Activated CD8-positive, alpha-beta memory T cell treated with anti-CD3 and anti-CD28 coated beads for 48 hours (primary cell): Measurements from ENCODE around the gene PADI4.

ENCODE experiments used
- DNase-seq, 3 experiments: peaks; one replicate each; pipeline ENCODE4 v3.0.0-alpha.2; 2020; ENCODE audit warnings: low read depth in 2 of 3, low spot score in 2 of 3

Gene PADI4, protein sequence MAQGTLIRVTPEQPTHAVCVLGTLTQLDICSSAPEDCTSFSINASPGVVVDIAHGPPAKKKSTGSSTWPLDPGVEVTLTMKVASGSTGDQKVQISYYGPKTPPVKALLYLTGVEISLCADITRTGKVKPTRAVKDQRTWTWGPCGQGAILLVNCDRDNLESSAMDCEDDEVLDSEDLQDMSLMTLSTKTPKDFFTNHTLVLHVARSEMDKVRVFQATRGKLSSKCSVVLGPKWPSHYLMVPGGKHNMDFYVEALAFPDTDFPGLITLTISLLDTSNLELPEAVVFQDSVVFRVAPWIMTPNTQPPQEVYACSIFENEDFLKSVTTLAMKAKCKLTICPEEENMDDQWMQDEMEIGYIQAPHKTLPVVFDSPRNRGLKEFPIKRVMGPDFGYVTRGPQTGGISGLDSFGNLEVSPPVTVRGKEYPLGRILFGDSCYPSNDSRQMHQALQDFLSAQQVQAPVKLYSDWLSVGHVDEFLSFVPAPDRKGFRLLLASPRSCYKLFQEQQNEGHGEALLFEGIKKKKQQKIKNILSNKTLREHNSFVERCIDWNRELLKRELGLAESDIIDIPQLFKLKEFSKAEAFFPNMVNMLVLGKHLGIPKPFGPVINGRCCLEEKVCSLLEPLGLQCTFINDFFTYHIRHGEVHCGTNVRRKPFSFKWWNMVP

DNA sequence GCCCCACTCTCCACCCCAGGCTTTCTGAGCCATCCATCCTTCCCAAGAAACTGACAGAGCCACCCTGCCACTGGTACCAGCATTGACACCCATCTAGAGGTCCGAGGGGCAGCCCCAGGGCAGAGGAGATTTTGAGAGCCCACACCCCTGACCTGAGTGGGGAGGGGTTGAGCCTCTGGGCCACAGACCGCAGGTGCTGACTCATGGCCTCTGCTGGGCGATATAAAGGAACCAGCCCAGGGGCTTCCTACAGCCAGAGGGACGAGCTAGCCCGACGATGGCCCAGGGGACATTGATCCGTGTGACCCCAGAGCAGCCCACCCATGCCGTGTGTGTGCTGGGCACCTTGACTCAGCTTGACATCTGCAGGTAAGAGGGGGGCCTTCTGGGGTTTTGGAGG lies at the start of gene PADI4:
TSS of gene PADI4 (plus strand) at position 252 of the 400 bp plus-strand sequence. CDS start at position 278, 26 bp downstream.
- no peak for DNase-seq

GRCh38 chr1:17258758-17259130 lies 49.3 kb upstream of the PADI4 start:
- no peak for DNase-seq

DNA sequence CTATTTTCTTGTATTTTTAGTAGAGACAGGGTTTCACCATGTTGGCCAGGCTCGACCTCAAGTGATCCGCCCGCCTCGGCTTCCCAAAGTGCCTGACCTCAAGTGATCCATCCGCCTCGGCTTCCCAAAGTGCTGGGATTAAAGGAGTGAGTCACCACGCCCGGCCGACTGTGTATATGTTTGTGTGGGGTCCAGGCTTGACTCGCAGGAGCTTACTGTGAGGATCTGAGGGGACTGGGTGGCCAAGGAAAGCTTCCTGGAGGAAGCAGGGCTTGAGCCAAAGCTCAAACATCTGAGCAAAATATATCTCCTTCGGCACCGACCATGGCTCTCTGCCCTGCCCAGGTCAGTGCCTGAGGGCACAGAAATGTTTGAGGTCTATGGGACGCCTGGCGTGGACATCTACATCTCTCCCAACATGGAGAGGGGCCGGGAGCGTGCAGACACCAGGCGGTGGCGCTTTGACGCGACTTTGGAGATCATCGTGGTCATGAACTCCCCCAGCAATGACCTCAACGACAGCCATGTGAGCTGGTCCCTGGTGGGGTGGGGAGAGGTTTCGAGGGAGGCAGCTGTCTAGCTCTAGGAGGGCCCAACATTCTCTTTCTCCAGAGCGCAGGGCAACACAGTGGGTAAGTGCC lies 48.6 kb upstream of the PADI4 start:
- no peak for DNase-seq

GRCh38 chr1:17260264-17260663 lies 47.7 kb upstream of the PADI4 start:
- no peak for DNase-seq

DNA sequence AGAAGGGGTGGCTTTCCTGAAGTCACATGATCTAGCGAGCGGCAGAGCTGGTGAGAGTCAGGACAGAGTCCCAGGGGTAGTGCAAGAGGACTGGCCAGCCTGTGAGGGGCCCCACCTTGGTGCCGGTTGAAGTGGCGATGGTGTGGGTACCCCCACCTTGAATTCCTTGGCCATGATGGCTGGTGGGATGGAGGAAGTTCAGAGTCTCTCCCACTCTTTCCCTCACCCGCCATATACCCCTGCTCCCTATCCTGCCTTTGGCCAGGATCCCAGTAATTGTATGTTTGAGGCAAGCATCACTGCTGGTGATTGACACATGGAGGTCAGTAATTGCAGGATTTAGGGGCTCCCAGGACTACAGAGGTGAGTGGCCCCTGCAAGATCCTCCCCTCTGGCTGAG lies 47.3 kb upstream of the PADI4 start:
- DNase-seq: no peak

DNA sequence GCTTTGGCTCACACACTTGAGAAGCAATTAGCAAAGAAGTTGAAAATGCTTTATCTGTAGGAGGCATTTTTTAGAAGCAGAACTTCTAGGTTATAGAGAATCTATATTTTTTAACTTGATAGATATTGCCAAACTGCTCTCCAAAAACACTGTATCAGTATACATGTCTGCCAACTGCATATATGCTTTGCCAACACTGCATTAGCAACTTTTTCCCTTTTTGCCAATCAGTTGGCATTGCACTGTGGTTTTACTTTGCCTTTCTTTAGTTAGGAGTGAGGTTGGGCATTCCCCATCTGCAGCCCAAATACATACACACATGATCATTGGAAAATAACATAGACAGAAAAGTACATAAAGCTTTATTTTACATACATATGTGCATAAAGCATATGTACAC lies 44.1 kb upstream of the PADI4 start:
- no peak for DNase-seq

DNA sequence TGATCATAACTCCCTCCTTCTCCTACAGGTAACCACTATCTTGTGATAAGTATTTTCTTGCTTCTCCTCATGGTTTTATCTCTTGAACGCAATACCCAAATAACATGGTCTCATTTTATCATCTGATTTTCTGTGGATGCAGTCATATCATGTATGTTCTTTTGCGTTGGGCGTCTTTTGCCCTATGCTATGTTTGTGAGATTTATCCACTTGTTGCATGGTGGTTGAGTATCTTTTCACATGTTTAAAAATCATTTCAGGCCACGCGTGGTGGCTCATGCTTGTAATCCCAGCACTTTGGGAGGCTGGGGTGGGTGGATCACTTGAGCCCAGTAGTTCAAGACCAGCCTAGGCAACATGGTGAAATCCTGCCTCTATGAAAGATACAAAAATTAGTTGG lies 43.5 kb upstream of the PADI4 start:
- DNase-seq: no peak

- no peak for DNase-seq
Observed at GRCh38 chr1:17265162-17265561, 42.8 kb upstream of the PADI4 start.

GRCh38 chr1:17265950-17266349 lies 42.0 kb upstream of the PADI4 start:
- no peak for DNase-seq

- no peak for DNase-seq
Observed at GRCh38 chr1:17270891-17271765, 36.9 kb upstream of the PADI4 start.

- DNase-seq: no peak
Observed at GRCh38 chr1:17272066-17272465, 35.9 kb upstream of the PADI4 start.

GRCh38 chr1:17272646-17273045 lies 35.4 kb upstream of the PADI4 start:
- DNase-seq: no peak

DNA sequence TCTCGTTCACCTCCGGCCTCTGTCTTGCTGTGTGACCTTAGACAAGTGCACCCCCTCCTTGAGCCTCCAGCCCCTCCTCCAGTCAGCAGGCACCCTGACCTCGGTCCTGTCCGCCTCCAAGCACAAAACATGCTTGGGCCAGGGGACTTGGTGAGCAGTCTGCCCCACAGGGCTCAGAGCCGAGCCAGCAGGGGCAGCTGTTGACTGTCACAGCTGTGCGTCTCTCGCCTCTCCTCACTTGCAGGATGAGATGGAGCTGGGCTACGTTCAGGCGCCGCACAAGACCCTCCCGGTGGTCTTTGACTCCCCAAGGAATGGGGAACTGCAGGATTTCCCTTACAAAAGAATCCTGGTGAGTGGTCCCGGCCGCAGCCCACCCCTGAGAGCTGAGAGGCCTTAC lies 34.9 kb upstream of the PADI4 start:
- DNase-seq: no peak

DNA sequence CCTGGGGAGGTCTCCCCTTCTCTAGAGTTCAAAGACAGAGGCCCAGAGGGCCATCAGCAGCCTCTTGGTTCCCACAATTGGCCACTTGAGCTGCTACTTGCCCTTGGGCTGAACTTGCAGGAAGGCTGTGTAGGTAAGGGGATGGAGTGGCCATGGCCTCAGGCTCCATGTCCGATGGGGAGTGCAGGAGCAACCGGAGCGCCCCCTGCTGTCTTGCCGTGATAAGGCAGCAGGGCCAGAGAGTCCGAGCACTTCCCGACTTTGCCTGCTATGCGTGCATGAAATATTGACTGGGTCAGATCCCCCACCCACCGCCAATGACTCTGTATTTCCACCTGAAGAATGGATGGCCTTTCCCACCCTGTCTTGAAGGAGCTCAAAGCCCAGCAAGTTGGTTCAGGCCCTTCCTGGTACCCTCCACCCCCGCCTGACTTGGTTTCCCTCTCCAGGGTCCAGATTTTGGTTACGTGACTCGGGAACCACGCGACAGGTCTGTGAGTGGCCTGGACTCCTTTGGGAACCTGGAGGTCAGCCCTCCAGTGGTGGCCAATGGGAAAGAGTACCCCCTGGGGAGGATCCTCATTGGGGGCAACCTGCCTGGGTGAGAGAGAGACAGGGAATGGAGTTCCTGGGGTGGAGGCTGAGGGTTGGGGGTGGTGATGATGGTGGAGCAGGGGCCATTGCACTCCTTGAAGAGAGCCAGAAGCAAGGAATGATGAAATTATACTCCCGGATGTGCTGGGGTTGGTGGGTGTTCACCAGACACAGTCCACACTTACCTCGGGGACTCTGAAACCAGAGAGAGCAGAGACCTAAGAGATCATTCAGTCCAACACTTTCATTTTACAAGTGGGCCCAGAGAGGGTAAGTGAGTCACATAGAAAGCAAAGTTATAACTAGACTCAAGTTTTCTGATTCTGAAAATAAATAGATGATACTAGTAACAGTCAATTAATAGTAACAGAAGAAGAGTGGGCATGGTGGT lies 33.5 kb upstream of the PADI4 start:
- peak in 2 of 3 experiments; percentile 21 to 33 for DNase-seq

DNA sequence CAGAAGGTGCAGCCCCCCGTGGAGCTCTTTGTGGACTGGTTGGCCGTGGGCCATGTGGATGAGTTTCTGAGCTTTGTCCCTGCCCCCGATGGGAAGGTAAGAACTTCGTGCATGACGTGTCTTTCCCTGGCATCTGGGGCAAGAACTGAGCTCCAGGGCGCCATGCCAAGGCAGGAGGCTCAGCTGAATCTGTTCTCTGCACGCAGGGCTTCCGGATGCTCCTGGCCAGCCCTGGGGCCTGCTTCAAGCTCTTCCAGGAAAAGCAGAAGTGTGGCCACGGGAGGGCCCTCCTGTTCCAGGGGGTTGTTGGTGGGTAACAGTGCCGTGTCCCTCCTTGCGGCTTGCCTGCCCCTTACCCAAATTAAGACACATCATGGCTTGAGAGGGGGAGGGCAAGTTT lies 31.4 kb upstream of the PADI4 start:
- no peak for DNase-seq

DNA sequence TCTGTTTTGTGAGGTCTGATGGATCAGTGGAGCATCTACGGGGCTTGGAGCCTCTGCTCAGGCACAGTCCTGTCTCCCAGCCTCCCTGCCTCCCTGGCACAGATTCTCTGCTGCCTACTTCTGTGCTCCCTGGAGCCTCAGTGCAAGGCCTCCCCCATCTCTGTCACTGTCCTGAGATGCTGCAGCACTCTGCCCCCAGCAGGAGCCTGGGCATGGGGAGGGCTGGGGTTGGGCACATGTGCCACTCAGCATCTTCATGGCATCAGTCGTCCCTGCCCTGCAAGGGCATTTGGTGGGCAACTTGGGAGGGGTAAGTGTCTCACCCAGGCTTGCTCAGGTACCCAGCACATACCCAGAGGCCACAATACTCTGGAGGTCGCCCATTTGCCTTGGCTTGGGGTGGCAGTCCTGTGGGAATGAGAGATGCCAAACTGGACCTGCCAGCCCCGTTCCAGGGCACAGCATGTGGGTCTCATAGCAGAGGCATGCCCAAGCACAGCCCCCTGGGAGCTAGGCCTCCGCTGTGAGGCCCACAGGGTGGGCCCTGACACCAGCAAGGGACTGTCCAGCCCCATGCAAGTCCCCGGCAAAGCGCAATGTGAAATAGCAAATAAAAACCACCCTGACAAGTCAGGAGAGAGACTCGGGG lies 30.4 kb upstream of the PADI4 start:
- DNase-seq: no peak

DNA sequence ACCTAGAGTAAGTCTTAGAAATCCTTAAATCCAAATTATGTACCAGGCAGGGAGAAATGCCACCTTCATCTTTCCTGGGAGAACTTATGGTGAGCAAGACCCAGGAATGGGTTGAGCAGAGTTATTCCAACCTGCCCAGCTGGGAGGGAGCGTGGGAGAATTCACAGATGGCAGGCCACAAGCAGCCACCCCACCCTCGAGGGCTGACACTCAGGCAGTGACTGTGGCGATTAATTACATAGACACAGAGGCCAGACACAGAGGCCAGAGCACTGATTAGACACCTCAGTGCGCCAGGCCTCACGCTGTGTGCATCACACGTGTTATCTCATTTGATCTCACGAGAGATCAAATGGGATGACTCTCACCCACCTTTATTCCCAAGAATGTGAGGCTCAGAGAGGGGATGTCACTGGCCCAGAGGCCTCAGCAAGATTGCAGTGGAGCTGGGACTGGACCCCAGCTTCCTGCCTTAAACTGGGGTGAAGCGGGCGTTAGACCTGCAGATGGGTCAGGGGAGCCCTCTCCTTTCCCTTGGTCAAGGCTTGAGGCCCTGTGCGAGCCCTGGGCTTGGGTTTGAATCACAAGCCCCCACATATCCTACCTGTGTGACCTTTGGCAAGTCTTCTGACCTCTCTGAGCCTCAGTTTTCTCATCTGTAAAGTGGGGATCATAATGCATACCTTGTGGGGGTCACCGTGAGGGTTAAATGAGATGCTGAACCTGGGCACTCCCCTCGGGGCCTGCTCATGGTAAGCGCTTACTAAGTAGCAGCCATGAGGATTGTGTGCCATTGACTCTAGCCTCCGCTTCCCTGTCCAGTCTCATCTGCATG lies 28.8 kb upstream of the PADI4 start:
- DNase-seq: no peak

- DNase-seq: no peak
Observed at GRCh38 chr1:17280436-17280835, 27.6 kb upstream of the PADI4 start.

- no peak for DNase-seq
Observed at GRCh38 chr1:17280894-17281293, 27.1 kb upstream of the PADI4 start.
